ENCODE measurements around the gene RNF5.
"Not testable (repeated sequence)": the region's sequence is repeated elsewhere in the genome, so short reads cannot be mapped to it uniquely, and the experiment has no call there.

Gene RNF5

GRCh38 chr6:32200711-32201475 lies 22.7 kb downstream of the RNF5 start:
- no peak for DNase-seq (ENCODE audit: low read depth, low spot score)

GRCh38 chr6:32202186-32202585 lies 24.0 kb downstream of the RNF5 start:
- DNase-seq (ENCODE audit: low read depth, low spot score) = no peak
- H3K27ac ChIP-seq = no peak overlapping the region

More at GRCh38 chr6:32200711-32201475, 22.7 kb downstream of the RNF5 start:
- H3K27ac ChIP-seq = no peak overlapping the region

GRCh38 chr6:32203426-32204267 lies 25.4 kb downstream of the RNF5 start:
- H3K27ac ChIP-seq = no peak overlapping the region
- no peak for DNase-seq (ENCODE audit: low read depth, low spot score)

GRCh38 chr6:32204268-32204715 lies 26.1 kb downstream of the RNF5 start:
- no peak for DNase-seq (ENCODE audit: low read depth, low spot score)
- no peak overlapping the region for H3K27ac ChIP-seq

GRCh38 chr6:32208996-32209395 lies 30.8 kb downstream of the RNF5 start:
- no peak for DNase-seq (ENCODE audit: low read depth, low spot score)
- H3K27ac ChIP-seq = no peak overlapping the region

GRCh38 chr6:32210191-32210601 lies 32.0 kb downstream of the RNF5 start:
- DNase-seq (ENCODE audit: low read depth, low spot score) = no peak
- no peak overlapping the region for H3K27ac ChIP-seq

GRCh38 chr6:32211432-32211831 lies 33.2 kb downstream of the RNF5 start:
- not testable (repeated sequence) for DNase-seq (ENCODE audit: low read depth, low spot score); H3K27ac ChIP-seq

GRCh38 chr6:32212076-32212760 lies 34.0 kb downstream of the RNF5 start:
- H3K27ac ChIP-seq = no peak overlapping the region
- no peak for DNase-seq (ENCODE audit: low read depth, low spot score)

- H3K27ac ChIP-seq = no peak overlapping the region
- DNase-seq (ENCODE audit: low read depth, low spot score) = no peak
Measured at GRCh38 chr6:32213649-32214048, 35.4 kb downstream of the RNF5 start.

GRCh38 chr6:32214126-32214525 lies 35.9 kb downstream of the RNF5 start:
- no peak for DNase-seq (ENCODE audit: low read depth, low spot score)
- no peak overlapping the region for H3K27ac ChIP-seq

- H3K27ac ChIP-seq = no peak overlapping the region
- no peak for DNase-seq (ENCODE audit: low read depth, low spot score)
Measured at GRCh38 chr6:32215617-32216016, 37.4 kb downstream of the RNF5 start.

GRCh38 chr6:32216285-32216684 lies 38.1 kb downstream of the RNF5 start:
- no peak overlapping the region for H3K27ac ChIP-seq
- DNase-seq (ENCODE audit: low read depth, low spot score) = no peak

- no peak overlapping the region for H3K27ac ChIP-seq
- no peak for DNase-seq (ENCODE audit: low read depth, low spot score)
Measured at GRCh38 chr6:32216998-32217397, 38.8 kb downstream of the RNF5 start.

GRCh38 chr6:32218167-32218566 lies 40.0 kb downstream of the RNF5 start:
- no peak for DNase-seq (ENCODE audit: low read depth, low spot score)

GRCh38 chr6:32220021-32220420 lies 41.8 kb downstream of the RNF5 start:
- no peak overlapping the region for H3K27ac ChIP-seq
- no peak for DNase-seq (ENCODE audit: low read depth, low spot score)

More at GRCh38 chr6:32218167-32218566, 40.0 kb downstream of the RNF5 start:
- H3K27ac ChIP-seq = no peak overlapping the region

GRCh38 chr6:32222333-32223230 lies 44.4 kb downstream of the RNF5 start:
- DNase-seq (ENCODE audit: low read depth, low spot score) = no peak
- H3K27ac ChIP-seq = no peak overlapping the region

- H3K27ac ChIP-seq = no peak within 1 kb of the TSS
- DNase-seq (ENCODE audit: low read depth, low spot score) = no peak
Measured at GRCh38 chr6:32223258-32224235, 45.3 kb downstream of the RNF5 start, which contains the start of gene NOTCH4. Gene NOTCH4, minus strand, starts transcription at chr6:32224067. Its CDS starts 139 bp downstream, at chr6:32223928.

- no peak overlapping the region for H3K27ac ChIP-seq
- DNase-seq (ENCODE audit: low read depth, low spot score) = no peak
Measured at GRCh38 chr6:32224696-32225095, 46.5 kb downstream of the RNF5 start.

All from epithelial cell of prostate (primary cell).